Epithelial cell of proximal tubule (primary cell): ENCODE measurements around the gene C1orf210. TPM values are rescaled to one million over a fixed set of nuclear protein-coding genes. Genes with fewer than 3 reads are reported as not detected.

ENCODE experiments used
- DNase-seq: peaks from one replicate; pipeline ENCODE4 v3.0.0-alpha.2; 2011; ENCODE audit warnings: low read depth
- H3K4me3 ChIP-seq: 2 replicates; pipeline ENCODE4 v1.5.1; 2011; ENCODE audit warnings: low read depth, mild to moderate bottlenecking, low read length
- CTCF ChIP-seq: conservative IDR thresholded peaks from 2 replicates; pipeline ENCODE4 v1.5.1; 2012; ENCODE audit warnings: low read depth, mild to moderate bottlenecking, low read length
- total RNA-seq: library from RNA; depleted of rRNA; stranded (reverse); fragments of >200 nt; gene quantifications from 2 replicates; pipeline ENCODE4 v1.2.3, GENCODE V29; 2015

The C1orf210 gene
- total RNA-seq, 1 donor from 2014 or later: 0.29 TPM

GRCh38 chr1:43274804-43275180 is 10.6 kb downstream of the C1orf210 start:
- DNase-seq: no peak
- no peak overlapping the region for H3K4me3 ChIP-seq
- TF ChIP-seq CTCF: no peak

- TF ChIP-seq CTCF: no peak
- H3K4me3 ChIP-seq: no peak overlapping the region
- DNase-seq: no peak
Observed at GRCh38 chr1:43274125-43274803, 11.1 kb downstream of the C1orf210 start.

GRCh38 chr1:43273708-43274107 is 11.7 kb downstream of the C1orf210 start:
- H3K4me3 ChIP-seq: no peak overlapping the region
- no peak for TF ChIP-seq CTCF
- DNase-seq: no peak

GRCh38 chr1:43272576-43273571 is 12.5 kb downstream of the C1orf210 start:
- no peak for DNase-seq
- H3K4me3 ChIP-seq: no peak overlapping the region
- no peak for TF ChIP-seq CTCF

DNA sequence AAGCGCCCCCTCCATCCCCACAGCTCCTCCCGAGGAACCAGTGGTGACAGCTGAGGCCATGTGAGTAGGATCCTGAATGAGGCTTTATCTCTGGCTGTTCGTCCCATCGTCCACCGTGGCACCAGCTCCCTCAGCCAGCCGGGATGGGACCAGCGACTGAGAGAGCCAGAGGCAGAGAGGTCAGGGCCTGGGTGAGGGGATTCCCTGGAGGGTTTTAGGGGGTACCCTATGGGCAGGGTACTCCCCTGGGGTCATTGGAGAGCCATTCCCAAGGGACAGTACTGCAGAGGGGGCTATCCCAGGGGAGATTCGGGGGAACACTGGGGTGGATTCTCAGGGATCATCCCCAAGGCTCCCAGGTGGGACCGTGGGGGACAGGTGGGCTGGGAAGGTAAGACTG is 13.2 kb downstream of the C1orf210 start:
- no peak for TF ChIP-seq CTCF
- no peak overlapping the region for H3K4me3 ChIP-seq
- DNase-seq: no peak

DNA sequence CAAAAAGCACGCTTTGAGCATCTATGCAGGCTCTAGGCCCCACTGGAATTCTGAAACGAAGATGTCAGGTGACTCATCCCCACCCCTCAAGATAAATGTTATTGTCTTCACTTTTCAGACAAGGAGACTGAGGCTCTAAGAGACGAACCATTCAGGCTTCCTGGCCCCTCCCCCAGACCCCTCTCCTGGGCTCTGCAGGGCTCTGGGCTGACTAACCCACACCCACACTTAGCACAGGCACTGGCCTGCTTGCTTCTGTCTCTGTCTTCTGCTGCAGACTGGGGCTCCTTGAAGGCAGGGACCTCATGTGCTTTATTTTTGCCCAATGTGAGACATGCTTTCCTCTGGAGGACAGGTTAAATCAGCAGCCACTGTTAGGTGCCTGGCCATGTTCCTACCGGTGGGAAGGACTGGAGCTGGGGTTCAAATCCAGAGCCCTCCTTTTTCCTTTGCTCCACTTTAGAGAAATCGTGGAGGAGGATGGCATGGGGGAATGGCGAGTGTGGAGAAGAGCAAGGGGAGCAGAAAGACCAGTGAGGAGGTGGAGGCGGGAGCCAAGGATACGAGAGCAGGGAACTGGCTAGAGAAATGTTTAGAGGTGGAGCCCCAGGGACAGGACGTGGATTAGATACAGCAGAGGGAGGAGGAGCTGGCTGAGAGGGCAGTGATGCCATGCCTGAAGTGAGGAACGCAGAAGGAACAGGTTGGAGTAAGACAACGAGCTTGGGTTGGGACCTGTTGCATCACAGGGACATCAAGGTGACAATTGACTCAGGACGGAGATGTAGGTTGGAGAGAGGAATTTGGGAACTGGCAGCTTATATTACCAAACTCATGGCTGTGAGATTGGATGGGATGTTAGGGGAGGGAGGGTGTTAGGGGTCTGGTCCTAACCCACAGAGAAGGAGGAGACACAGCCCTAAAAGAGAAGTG is 13.9 kb downstream of the C1orf210 start:
- TF ChIP-seq CTCF: no peak
- no peak for DNase-seq
- H3K4me3 ChIP-seq: no peak overlapping the region
